Muscle of arm (tissue), 12 donors: ENCODE data around the gene SMAD3. TPM values are rescaled to one million over a fixed set of nuclear protein-coding genes. Genes with fewer than 3 reads are reported as not detected.
A peak's percentile ranks its signal among the peaks of the same experiment; 100 is the strongest.

ENCODE experiments used
- DNase-seq: peaks from one replicate; pipeline ENCODE4 v3.0.0-alpha.2; 2013
- polyA plus RNA-seq, 12 donors: library from polyadenylated mRNA; unstranded; fragments of 120-200 nt; gene quantifications; one replicate each; pipeline ENCODE4 v1.2.1, GENCODE V29; 2013; ENCODE audit not compliant: insufficient read length in 12 of 12

SMAD3 gene
- polyA plus RNA-seq, 12 donors, result 22.4 to 79.5 (median 26.0) TPM; not detected in 1

GRCh38 chr15:67225336-67225735, 159.9 kb downstream of the SMAD3 start:
- DNase-seq, result no peak

- no peak for DNase-seq
These were observed 162.0 kb downstream of the SMAD3 start for GRCh38 chr15:67227431-67227830.

GRCh38 chr15:67227846-67228245, 162.4 kb downstream of the SMAD3 start:
- no peak for DNase-seq

GRCh38 chr15:67228286-67228685, 162.9 kb downstream of the SMAD3 start:
- DNase-seq, result no peak

- DNase-seq, result no peak
These were observed 165.1 kb downstream of the SMAD3 start for GRCh38 chr15:67230504-67230903.

GRCh38 chr15:67232591-67232990, 167.2 kb downstream of the SMAD3 start:
- no peak for DNase-seq

GRCh38 chr15:67240235-67241131, 175.1 kb downstream of the SMAD3 start:
- DNase-seq, result no peak

GRCh38 chr15:67241132-67241855, 175.9 kb downstream of the SMAD3 start:
- no peak for DNase-seq

GRCh38 chr15:67242708-67243111, 177.3 kb downstream of the SMAD3 start:
- peak; percentile 25 for DNase-seq

Other genes starting within 250 kb of the SMAD3 start
- 10 to 100 TPM in 11 of 12 donors, not detected in 1; 14.0 to 27.3 (median 24.5) TPM for gene AAGAB, start 189.1 kb downstream of the SMAD3 start, polyA plus RNA-seq
- 1 to 10 TPM in 4 of 12 donors, under 1 TPM in 6, not detected in 2; 0.80 to 1.7 (median 0.93) TPM for gene IQCH, start 189.2 kb downstream of the SMAD3 start, polyA plus RNA-seq